ENCODE data around the gene SLC22A15.
"Not testable (repeated sequence)": the region's sequence is repeated elsewhere in the genome, so short reads cannot be mapped to it uniquely, and the experiment has no call there.

The SLC22A15 gene

DNA sequence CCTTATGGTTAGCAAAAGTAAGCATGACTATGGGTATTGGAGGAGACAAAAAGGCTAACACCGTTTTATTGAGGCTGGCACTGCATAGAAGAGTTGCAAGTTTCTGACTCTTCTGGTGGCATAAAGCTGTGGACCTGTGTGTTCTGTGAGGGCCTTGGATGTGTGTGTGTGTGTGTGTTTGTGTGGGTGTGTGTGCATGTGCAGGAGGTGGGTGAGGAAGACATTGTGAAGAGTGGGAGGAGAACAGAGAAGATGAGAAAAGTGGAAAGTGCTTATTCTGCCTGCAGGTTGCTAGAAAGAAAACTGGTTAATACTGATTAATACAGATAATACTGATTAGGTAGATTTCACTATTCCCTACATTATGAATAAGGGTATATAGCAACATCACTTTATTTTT, 12.6 kb downstream of the SLC22A15 start:
- in situ Hi-C loops (cut with MboI; ENCODE audit: low sequenced_read_pairs, unreplicated experiment), result loop anchor here (25.0 kb wide), 1 partner anchor 177 kb away; no protein-coding TSS in a partner anchor
- DNase-seq (ENCODE audit: low spot score), result no peak
- TF ChIP-seq CTCF (IDR thresholded peaks at IDR 0.05; ENCODE audit: borderline replicate concordance, control extremely low read depth, extremely low read depth, insufficient read depth, missing control alignments), result no peak

DNA sequence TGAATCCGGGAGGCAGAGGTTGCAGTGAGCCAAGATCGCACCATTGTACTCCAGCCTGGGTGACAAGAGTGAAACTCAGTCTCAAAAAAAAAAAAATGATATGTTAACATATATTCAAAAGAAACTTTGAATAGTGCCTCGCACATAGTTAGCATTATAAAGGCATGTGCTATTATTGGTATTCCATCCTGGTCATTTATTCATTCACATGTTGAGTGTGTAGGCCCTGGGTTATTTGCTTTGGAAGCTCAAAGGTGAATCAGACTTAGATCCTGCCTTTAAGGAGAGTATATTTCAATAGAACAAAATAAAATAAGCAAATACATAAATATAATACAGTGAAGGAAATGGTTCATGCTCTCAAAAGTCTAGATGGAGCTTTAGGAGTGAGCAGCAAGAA, 13.4 kb downstream of the SLC22A15 start:
- in situ Hi-C loops (cut with MboI; ENCODE audit: low sequenced_read_pairs, unreplicated experiment), result loop anchor here (25.0 kb wide), 1 partner anchor 177 kb away; no protein-coding TSS in a partner anchor
- no peak for TF ChIP-seq CTCF (IDR thresholded peaks at IDR 0.05; ENCODE audit: borderline replicate concordance, control extremely low read depth, extremely low read depth, insufficient read depth, missing control alignments)
- DNase-seq (ENCODE audit: low spot score), result no peak

GRCh38 chr1:115991909-115992308, 15.6 kb downstream of the SLC22A15 start:
- no peak for DNase-seq (ENCODE audit: low spot score)
- in situ Hi-C loops (cut with MboI; ENCODE audit: low sequenced_read_pairs, unreplicated experiment), result loop anchor here (25.0 kb wide), 1 partner anchor 180 kb away; no protein-coding TSS in a partner anchor
- TF ChIP-seq CTCF (IDR thresholded peaks at IDR 0.05; ENCODE audit: borderline replicate concordance, control extremely low read depth, extremely low read depth, insufficient read depth, missing control alignments), result no peak

GRCh38 chr1:115997921-115998320, 21.6 kb downstream of the SLC22A15 start:
- in situ Hi-C loops (cut with MboI; ENCODE audit: low sequenced_read_pairs, unreplicated experiment), result loop anchor here (25.0 kb wide), 1 partner anchor 186 kb away; no protein-coding TSS in a partner anchor
- DNase-seq (ENCODE audit: low spot score), result not testable (repeated sequence)

- in situ Hi-C loops (cut with MboI; ENCODE audit: low sequenced_read_pairs, unreplicated experiment), result no loop called here
- no peak for DNase-seq (ENCODE audit: low spot score)
Observed at GRCh38 chr1:116001739-116002487, 25.6 kb downstream of the SLC22A15 start.

DNA sequence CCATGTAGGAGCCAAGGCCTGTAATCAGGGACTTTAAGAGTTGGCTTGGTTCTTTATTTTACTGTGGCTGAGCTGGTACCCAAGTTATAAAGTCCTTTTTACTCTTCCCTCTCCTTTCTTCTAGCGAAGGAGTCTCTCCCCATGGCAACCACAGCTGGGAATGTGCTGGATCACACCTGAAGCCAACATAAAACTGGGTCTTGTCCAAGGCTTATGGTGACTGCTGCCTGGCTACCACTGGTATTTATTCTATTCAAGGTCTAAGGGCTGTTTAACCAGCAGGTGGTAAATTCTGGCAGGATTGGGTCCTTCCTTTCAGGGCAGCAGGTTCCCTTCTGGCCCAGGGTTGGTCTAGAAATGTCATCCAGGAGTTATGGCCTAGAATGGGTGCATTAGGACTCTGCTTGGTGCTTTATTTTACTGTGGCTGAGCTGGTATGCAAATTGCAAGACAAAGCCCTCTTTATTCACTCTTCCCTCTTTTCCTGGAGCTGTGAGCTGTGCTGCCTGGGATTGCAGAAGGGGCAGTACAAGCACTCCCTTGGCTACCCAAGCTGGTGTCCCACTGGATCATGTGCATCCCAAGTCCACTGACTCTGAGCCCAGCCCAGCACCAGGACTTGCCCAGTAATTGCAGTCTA, 26.6 kb downstream of the SLC22A15 start:
- in situ Hi-C loops (cut with MboI; ENCODE audit: low sequenced_read_pairs, unreplicated experiment), result no loop called here
- no peak for DNase-seq (ENCODE audit: low spot score)

More at GRCh38 chr1:116001739-116002487, 25.6 kb downstream of the SLC22A15 start:
- TF ChIP-seq CTCF (IDR thresholded peaks at IDR 0.05; ENCODE audit: borderline replicate concordance, control extremely low read depth, extremely low read depth, insufficient read depth, missing control alignments), result no peak

More for the DNA sequence above, 26.6 kb downstream of the SLC22A15 start:
- no peak for TF ChIP-seq CTCF (IDR thresholded peaks at IDR 0.05; ENCODE audit: borderline replicate concordance, control extremely low read depth, extremely low read depth, insufficient read depth, missing control alignments)
